Femur (tissue), 1 donor: ENCODE results near the gene ABCG8.

Experiments used
- DNase-seq: peaks from one replicate; pipeline ENCODE4 v3.0.0-alpha.2; 2017

ABCG8 gene

DNA sequence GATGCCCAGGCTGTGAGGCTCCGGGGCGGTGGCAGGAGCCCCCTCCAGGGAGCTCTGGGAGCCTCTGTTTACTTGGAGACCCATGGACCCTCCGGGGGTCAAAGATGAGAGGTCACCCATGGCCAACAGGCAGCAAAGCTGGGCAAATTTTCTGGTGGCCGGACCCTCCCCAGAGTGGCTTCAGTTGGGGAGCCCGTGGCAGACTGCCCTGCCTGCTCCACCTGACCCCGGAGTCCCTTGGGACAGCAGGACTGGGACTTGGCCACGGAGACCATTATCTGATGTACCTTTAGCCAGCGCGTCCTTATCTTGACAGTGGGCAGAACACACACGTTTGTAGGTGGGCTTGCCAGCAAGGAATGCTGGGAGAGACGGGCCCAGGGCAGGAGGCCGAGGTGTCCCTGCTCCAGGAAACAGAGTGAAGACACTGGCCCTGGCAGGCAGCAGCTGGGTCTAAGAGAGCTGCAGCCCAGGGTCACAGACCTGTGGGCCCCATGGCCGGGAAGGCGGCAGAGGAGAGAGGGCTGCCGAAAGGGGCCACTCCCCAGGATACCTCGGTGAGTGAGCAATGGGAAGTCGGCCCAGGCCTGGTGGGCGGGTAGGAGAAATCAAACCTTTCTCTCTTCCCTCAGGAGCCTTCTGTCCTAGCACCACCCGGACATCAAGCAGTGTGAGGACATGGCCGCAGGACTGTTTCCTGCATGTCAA is at the start of gene ABCG8, which contains the start of gene ABCG5:
Gene ABCG8, plus strand, starts transcription at position 412 of the 708 bp plus-strand sequence. Its CDS starts 83 bp downstream, at position 495.
Gene ABCG5, minus strand, starts transcription at position 280 of the 708 bp plus-strand sequence. Its CDS starts 160 bp downstream, at position 120.
- DNase-seq = no peak

- DNase-seq = no peak
These were observed 48.6 kb upstream of the ABCG8 start for GRCh38 chr2:43790147-43790546.

- DNase-seq = no peak
These were observed 47.6 kb upstream of the ABCG8 start for GRCh38 chr2:43791035-43791765.

GRCh38 chr2:43792653-43793052 is 46.1 kb upstream of the ABCG8 start:
- no peak for DNase-seq

DNA sequence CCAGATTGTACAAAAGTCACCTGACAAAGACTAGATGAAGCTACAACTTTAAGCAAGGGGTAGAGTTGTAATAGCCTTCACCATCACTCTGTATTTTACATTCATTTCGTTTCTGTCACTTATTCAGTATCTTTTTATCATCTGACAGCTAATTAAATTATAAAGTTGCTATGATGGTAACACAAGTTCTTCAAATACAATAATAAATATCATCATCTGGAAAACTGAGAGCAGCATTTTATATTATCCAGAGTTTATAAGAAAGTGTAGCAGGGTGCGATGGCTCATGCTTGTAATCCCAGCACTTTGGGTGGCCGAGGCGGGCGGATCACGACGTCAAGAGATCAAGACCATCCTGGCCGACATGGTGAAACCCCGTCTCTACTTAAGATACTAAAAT is 43.8 kb upstream of the ABCG8 start:
- DNase-seq = no peak

GRCh38 chr2:43796206-43796605 is 42.6 kb upstream of the ABCG8 start:
- no peak for DNase-seq

GRCh38 chr2:43798300-43798699 is 40.5 kb upstream of the ABCG8 start:
- no peak for DNase-seq

DNA sequence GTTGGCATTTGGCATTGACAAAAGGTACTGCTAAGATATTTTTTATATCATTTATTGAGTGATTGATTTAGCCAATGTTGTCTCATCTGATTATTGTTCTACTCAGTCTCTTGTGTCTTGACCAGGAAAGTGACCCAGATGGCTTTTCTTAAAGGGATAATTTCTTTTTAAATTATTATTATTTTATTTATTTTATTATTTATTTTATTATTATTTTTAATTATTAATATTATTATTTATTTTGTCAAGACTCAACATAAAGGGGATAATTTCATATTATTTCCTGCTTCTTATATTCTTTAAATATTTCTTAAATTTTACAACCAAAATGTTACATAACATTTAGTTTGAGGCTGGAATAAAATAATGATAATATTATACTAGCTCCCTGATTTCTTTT is 37.9 kb upstream of the ABCG8 start:
- no peak for DNase-seq

- no peak for DNase-seq
These were observed 36.6 kb upstream of the ABCG8 start for GRCh38 chr2:43802135-43802534.

DNA sequence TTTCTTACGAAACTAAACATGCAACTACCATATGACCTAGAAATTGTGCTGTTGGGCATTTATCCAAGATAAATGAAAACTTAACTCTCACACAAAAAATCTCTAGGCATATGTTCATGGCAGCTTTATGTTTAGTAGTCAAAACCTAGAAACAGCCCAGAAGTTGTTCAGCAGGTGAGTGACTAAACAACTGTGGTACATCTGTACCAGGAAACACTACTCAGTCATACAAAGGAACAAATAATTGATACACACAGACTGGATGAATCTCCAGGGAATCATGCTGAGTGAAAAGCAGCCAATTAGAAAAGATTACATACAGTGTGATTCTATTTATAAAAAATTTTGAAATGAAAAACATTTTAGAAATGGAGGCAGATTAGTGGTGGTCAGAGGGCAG is 35.7 kb upstream of the ABCG8 start:
- no peak for DNase-seq

GRCh38 chr2:43806719-43807031 is 32.1 kb upstream of the ABCG8 start:
- no peak for DNase-seq

GRCh38 chr2:43810452-43810851 is 28.3 kb upstream of the ABCG8 start:
- no peak for DNase-seq

GRCh38 chr2:43810888-43811287 is 27.9 kb upstream of the ABCG8 start:
- no peak for DNase-seq

DNA sequence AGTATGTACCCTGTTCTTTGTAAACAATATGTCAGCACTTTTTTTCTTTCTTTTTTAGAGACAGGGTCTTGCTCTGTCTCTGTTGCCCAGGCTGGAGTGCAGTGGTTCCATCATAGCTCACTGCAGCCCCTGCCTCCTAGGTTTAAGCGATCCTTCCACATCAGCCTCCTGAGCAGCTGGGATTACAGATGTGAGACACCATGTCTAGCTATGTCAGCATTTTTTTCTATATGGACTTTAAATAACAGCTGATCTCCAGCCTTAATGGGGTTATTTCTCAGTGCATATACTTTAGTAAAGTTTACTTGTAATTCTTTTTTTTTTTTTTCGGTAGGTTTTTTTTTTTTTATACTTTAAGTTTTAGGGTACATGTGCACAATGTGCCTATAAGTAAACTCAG is 26.8 kb upstream of the ABCG8 start:
- no peak for DNase-seq

GRCh38 chr2:43812947-43813346 is 25.8 kb upstream of the ABCG8 start:
- no peak for DNase-seq

- DNase-seq = no peak
These were observed 24.1 kb upstream of the ABCG8 start for GRCh38 chr2:43814711-43815110.

- DNase-seq = no peak
These were observed 20.0 kb upstream of the ABCG8 start for GRCh38 chr2:43818761-43819160.

GRCh38 chr2:43819491-43820163 is 19.1 kb upstream of the ABCG8 start:
- DNase-seq = no peak

GRCh38 chr2:43822839-43823238 is 15.9 kb upstream of the ABCG8 start:
- no peak for DNase-seq

DNA sequence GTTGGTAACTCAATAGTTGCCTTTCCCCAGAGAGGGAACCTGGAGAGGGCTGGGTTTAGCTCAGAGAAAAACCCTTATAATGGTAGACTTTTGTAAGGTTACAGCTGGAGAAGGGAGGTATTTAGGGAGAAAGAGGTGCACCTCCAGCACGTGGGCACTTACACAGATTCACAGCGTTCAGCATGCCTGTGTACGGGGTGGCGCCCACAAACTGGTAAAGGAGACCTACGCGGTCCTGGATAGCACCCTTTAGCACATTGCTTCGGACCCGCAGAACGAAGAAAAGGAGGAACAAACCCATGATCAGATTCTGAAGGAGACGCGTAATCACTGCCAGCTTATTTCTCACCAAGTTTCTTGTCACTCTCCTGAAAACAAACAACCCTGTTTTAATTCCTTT is 15.0 kb upstream of the ABCG8 start:
- DNase-seq = no peak

GRCh38 chr2:43824512-43824911 is 14.3 kb upstream of the ABCG8 start:
- DNase-seq = no peak

- no peak for DNase-seq
These were observed 13.7 kb upstream of the ABCG8 start for GRCh38 chr2:43824951-43825493.

DNA sequence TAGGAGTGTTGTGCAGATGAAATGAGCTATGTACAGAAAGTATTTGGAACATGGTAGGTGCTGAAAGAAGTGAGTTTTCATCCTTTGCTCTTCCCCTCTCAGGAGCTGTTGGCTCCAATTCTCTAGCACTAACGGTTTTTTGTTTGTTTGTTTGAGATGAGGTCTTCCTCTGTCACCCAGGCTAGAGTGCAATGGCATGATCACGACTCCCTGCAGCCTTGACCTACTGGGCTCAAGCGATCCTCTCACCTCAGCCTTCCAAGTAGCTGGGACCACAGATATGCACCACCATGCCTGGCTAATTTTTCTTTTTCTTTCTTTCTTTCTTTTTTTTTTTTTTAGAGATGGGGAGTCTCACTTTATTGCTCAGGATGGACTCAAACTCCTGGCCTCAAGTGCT is 12.9 kb upstream of the ABCG8 start:
- DNase-seq = no peak
